HPDE6-E6E7 (cell line): ENCODE measurements around the gene AKNAD1.

Experiments used
- DNase-seq: peaks from one replicate; pipeline ENCODE4 v3.0.0; 2011; ENCODE audit warnings: missing footprints; ENCODE audit errors: extremely low spot score

Gene AKNAD1

DNA sequence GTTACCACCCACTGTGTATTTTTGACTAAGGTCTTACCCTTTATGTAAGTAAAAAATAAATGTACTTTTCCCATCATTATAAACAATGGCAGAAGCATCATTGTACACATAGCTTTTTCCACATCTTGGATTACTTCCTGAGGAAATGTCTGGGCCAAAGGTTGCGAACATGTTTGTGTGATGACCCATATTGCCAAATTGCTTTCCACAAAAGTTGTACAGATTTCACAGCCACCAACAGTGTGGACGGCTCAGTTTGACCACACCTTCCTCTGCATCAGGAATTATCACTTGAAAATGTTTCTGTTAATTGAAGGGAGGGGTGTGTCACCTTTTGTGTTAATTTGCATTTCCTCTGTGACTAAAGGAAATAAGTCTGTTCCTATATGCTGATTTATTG, 25.7 kb downstream of the AKNAD1 start:
- no peak for DNase-seq

DNA sequence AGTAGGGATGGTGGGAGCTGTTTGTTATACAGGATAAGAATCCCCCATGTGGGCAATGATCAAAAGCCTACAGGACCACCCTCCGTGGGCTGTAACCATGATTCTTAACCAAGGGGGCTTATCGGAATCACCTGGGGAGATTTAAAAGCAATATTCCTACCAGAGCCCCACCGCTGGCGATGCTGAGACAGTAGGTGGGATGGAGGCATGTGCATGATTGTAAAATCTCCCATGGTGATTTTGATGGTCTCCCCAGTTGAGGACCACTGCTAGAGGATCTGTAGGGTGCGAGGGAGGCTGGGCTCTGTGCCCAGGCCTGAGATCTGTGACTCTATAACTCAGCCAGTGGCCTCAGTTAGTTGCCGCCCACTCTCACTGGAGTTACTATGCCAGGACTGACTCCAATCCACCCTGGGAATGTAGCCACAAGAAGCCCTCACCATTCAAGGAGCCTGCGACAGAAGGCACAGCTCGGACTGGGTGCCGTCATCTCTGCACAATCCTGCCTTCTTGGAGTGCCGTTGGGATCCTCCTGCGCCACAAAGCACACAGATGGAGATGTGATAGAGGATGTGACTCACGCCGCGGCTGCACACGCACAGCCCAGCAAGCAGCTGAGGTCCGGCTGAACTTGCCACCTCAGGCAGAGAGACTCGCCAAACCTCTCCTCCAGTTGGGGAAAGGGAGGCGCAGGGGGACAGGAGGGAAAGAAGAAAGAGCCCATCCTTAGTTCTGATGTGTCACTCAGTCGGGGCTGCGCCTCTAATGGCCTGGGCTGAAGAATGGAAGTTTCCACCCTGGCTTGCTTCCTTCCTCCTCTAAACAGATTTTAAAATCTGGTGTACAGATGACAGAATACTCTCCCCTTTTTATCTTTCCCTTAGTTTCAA, 26.5 kb downstream of the AKNAD1 start:
- DNase-seq = peak; percentile 75

DNA sequence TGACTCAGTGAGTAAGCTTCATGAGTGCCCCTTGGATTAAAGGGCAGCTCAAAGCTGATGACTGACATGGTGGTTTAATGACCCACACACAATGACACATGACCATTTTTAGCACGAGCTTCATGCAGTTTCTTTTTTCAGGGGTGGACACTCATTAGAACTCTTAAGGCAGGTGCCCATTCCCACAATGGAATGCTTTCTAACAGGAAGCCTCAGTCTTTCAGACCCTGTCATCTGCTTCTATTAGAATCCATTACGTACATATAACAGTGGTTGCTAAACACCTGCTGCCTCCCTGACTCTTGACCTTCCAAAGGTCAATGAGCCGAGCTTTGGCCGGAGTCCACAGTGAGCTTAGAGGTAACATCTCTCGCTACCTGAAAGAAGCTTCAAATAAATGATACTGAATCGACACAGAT, 27.4 kb downstream of the AKNAD1 start:
- DNase-seq = no peak

DNA sequence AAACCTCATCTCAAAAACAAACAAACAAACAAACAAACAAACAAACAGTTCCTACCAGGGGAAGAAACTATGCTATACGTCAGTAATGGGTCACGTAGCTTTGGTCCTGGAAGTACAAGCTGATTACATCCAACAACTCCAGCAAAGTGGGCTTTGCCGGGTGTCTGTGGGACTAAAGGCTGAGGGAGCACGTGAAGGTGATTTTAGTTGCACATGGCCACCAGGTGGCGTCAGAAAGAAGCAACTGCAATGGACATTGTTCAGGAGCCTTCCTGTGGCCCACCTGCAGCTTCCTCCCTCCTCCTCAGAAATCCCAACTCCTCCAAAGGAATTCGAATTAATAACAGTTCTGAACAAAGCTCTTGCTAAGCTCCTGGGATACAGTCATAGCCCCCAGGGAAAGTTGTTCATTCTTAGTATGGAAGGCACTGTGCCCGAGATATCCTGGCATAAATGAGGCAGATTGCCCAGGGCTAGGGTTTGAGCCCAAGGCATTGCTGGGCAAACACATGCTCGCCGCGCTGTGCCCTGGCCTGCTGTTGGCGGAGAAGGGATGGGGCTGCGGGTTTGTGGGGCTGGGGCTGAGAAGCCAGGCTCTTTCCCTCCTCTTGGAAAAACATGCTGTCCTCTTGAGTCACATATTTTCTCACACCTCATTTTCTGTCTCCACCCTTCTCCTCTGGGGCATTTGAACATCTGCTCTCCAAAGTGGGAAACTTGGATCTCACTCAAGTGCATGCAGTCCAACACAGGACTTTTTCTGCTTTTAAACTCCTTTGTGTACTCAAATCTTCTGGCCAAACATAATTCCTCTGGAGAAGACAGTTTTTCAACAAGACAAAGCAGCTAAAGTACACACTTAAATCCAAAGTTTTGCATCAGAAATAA, 28.6 kb downstream of the AKNAD1 start:
- peak; percentile 76 for DNase-seq

DNA sequence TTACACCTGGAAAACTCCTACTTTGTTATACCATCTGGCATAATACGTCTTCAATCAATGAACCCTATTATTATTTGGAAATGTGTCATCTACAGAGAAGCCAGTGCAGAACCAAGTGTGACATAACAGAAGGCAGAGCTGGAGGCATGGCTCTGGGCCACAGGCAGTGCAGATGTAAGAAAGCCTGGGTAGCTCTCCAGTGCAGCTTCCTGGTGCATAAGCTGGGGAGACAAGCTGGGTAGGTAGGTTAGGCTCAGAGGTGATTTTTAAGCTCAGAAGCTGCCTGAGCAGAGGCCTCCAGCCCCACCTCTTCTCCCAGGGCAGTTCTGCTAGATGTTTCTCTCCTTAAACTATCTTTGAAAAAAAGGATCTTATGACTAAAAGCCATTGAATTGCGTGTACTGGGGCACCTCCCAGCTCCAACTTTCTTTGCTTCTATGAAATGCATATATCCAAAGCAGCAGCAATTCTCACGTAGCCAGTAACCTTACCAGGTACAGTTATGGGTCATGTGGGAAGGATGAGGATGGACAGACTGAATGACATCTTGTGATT, 30.7 kb downstream of the AKNAD1 start:
- DNase-seq = no peak

DNA sequence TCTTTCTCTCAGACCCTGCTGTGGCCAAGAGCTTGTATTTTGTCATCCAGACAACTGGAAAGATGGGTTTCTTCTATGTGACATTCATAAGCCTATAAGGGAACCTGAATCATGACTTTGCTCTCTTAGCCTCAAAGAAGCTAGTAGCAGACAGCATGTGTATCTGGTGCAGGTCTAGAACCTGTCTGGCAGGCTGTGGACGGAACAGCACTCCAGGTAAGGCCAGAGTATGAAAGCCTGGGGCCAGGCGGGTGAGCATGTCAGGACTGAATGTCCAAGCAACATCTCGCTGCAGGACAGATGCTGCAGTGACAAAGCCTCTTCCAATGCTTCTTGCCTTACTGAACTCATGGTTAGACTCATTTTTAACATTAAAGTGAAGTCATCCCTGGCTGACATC, 32.8 kb downstream of the AKNAD1 start:
- no peak for DNase-seq

DNA sequence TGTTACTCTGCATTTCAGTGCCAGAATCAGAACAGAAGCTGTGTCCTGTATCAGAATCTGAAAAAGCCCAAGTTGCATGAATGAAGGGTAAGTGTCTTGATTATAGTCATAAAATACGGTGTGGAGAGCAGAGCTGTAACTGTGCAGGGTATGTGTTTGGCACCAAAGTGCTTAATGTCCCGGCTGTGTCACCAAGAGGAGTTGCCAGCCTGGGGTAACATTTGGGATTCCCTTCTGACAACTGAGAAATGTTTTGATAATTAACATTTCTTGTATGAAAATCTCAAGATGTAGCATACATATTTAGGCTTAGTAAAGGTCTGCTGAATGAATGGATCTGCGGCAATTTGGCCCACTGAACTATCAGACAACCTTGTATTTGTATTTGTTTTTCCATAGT, 33.3 kb downstream of the AKNAD1 start:
- no peak for DNase-seq

DNA sequence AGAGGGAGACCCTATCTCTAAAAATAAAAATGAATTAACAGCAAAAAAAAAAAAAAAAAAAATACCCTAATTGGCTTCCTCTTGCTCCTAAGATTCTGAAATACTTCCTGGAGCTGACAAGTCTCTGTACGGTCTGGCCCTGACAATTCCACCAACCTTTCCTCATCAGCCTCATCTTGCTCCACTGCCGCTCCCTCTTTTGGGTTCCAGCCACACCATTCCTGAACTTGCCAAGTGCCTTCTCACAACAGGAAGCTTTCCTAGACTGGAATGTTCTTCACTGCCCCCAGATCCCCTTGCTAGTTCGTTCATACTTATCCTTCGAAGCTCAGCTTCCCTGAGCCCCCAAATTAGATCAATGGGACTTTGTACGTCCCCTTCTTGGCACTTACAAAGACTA, 37.0 kb downstream of the AKNAD1 start:
- DNase-seq = no peak

DNA sequence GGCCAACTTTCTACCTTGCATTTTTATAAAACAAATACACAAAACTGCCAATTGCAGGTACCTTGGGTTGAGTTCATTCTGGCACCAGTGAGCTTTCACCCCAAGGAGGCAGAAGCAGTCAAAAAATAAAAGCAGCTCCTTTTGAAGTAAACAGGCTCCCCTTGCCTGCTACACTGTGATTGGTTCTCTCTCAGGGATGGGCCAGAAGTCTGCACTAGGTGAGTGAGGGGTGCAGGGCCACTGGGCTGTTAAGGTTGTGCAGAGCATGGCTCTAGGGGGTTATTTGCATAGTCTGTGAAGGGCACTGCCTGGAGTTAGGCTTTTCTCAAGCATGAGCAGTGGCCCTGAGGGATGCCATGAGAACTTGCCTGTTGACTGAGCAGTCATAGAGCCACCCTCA, 39.1 kb downstream of the AKNAD1 start:
- no peak for DNase-seq

DNA sequence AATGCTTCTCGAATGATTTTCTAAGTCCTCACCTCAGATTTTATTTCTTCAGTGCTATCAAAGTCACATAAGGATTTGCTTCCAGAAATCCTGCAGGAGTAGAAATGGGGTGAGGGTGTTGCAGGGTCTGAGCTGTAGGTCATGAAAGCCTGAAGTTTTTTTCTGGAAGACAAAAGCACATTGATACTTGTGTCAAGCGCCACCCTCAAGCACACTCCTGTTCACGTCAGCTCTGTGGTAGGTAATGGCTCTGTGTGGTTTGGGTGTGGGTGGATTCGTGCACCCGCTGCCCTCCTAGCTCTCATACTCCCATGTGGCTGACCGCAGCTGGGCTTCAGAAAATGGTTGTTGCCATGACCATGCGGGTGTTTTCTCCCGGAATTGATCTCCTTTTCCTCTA, 39.9 kb downstream of the AKNAD1 start:
- no peak for DNase-seq

DNA sequence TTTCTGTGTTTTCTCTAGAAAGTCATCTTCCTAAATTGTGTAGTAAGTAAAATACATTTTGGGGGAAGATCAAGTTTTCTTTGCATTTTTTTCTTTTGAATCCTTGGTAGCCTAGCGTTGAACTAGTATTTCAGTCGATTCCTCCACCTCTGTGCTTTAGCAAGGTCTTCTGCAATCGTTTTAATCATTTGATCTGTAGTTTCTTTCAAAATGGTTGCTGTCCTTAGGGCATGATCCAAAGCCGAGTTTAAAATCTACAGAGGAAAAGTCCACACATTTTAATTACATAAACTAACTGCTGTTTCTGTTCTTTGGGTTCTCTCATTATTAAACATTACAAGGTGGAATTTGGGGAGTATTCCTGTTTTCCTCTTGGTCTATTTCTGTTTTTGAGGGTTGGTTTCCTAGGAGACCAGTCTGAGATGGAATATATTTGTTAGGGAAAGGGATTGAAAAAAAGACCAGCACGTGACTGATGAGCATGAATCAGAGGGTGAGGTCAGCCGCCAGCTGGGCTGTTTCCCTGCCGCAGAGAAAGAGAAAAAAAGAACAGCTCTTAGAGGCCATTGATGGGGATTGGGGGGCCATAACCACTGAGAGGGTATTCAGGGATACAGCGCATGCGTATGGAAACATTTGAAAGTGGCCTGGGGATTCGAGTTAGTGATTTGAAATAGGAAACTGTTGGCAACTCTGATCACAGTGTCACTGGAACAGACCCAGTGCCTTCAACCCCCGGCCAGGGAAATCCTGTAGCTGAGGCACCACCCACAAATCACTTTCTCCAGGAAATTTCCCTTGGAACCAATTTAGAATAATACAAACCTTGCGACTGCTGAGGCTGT, 40.6 kb downstream of the AKNAD1 start:
- peak; percentile 65 for DNase-seq

DNA sequence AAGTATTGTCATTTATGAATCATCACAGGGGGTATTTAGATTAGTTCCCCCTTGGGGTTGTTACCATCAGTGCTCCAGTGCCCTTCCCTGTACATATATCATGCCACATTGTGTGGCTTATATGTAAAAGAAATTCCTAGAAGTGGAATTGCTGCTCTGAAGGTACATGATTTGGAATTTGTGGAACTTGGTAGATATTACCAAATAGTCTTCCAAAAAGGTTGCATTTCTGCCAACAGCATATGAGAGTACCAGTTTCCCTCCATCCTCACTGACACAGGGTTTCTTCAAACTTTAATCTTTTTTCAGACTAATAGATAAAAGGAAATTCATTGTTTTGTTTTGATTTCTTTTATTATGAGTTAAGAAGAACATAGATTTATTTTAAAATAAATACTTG, 41.3 kb downstream of the AKNAD1 start:
- DNase-seq = no peak

DNA sequence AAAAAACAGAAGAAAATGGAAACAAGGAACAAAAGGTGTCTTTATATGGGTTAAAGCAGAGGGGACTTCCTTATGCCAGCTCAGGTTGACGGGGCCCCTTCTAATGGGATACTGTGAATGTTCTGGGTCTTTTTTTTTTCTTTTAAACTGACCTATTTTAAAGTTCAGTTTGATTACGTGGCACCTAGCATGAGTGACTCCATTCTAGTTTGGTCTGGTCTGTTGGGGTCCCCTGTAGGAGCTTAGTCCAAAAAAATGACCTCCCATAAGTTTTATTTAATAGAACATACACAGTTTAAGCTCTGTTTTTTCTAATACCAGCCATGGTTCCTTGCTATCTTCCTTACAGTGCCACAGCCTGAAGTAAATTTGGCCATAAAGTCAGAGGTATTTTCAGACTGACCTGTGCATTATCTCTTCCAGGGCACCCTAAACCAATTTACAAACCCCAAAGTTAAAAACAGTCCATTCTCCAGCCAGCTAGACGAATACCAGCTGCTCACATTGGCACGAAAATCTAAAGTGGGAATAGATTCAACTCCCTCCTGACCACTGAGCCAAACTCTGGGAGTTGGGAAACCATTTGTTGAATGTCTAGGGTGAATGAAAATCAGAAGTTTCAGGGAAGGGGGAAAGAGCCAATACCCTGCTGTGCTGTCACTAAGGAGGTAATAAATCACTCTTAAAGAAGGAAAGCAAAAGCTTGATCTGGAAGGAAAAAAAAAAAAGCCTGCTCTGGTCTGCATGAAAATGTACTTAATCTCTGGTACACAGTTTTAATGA, 42.4 kb downstream of the AKNAD1 start:
- no peak for DNase-seq

DNA sequence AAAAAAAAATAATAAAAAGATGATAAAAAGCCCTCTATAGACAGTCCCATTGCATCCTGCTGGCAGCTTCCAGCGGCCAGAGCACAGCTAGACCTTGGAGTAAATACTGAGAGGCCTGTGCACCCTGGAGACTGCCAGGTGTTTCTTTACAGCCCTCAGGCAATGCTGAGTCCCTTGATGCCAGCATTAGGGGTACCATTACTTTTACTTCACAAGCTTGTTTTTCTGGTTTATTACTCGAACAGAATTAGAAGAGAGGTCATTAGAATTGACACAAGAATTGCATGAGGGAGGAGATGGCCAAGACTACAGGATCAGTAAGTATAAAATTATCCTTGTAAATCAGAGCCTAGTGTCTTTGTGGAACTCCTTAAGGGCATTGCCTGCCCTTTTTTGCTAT, 43.6 kb downstream of the AKNAD1 start:
- DNase-seq = no peak

DNA sequence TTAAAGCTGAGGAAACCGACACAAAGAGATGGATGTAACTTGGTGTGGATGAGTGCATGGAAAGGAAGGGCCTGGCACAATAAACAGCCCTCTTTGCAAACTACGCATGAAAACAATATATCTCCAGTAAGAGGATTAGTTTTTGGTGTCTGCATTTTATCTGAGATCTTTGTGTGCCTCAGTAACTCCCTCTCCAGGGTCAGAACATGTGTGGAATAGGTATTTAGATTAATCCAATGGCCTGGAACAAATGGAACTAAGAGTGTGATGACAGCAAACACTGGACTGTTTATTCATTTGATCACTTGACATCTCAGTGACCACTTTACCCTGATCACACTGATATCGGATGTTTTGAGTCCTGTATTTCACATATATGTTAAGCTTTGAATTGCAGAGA, 45.3 kb downstream of the AKNAD1 start:
- DNase-seq = no peak

DNA sequence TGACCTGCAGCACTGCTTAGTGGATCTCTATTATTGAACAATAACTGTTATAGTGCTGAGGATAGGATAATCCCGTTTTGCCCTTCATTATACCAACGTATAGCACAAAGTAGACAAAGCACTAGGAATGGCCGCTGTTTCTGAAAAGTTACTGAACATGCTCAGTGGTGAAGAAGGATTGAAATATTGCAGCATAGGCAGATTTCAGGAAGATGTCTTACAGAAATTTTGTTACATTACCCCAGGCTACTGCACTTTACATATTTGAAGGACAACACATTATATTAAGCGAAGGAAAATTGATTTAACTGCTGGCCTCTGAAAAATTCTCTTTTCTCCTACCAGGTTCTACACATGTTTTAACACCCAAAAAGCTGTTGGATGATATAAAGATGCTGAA, 48.5 kb downstream of the AKNAD1 start:
- DNase-seq = no peak

DNA sequence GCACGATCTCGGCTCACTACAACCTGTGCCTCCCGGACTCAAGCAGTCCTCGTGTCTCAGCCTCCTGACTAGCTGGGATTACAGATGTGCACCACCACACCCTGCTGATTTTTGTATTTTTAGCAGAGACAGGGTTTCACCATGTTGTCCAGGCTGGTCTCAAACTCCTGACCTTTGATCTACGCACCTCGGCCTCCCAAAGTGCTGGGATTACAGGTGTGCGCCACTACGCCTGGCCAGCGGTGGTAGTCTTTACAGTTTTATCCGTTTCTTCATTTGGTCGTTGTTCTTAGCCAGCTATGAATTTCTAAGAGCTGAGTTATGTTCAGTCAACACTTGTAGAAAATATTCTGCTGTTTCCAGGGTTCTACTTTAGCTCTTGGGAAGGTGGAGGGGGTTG, 53.3 kb downstream of the AKNAD1 start:
- no peak for DNase-seq

DNA sequence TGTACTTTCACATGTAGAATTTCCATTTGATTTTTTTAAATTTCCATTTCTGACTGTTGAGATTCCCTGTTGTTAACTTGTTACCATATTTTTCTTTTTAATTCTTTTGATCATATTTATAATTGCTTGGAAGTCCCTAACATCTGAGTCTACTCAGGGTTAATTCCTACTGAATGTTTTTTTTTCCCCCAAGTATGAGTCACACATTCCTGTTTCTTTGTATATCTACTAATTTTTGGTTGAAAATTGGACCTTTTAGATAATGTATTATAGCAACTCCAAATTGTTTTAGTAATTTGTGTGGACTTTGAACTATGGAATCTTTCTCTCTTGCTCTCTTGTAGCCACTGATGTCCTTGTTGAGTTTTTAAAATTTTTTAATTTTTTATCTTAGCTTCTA, 55.8 kb downstream of the AKNAD1 start:
- DNase-seq = no peak

DNA sequence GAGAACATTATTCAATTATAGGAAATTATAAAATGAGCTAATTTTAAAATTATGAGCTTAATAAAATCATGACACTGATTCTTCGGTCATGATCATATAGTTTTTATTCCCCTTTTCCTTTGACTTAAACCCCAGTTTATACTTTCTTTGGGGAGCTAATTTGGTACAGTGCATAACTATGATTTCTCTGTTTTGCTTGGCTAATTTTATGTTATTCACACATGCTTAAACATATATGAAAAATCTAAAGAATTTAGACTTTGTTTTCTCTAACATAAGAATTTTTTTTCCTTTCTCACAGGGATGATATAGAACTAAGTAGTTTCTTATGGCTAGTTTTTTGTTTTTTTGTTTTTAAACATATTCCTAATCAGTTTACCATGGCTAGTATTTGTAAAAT, 57.9 kb downstream of the AKNAD1 start:
- no peak for DNase-seq

DNA sequence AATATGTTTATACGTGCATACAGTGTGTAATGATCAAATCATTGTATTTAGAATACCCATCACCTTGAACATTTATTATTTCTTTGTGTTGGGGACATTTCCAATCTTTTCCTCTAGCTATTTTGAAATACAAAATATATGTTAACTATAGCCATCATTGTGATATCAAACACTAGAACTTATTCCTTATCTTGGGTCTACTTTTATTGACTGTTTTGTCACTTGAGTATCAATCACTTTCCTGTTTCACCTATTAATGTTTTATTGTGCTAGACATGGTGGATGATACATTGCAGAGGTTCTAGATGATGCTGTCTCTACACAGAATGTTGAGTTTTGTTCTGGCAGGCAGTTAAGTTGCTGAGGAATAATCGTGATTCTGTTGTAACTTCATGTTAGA, 64.5 kb downstream of the AKNAD1 start:
- DNase-seq = no peak

DNA sequence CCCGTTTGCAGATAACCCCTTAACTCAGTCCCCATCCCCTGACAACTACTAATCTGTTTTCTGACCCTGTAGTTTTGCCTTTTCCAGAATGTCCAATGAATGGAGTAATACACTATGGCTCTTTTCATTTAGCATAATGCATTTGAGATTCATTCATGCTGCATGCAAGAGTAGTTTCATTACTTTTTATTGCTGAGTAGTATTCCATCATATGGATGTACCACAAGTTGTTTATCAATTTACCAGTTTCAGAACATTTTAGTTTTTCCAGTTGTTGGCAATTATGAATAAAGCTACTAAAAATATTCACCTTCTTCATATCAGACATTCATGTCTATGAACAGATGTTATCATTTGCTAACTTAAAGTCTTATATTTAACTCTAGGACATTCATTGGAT, 65.1 kb downstream of the AKNAD1 start:
- DNase-seq = no peak
